Retina (tissue), 1 donor: ENCODE results near the gene PORCN.
"Not testable (repeated sequence)": the region's sequence is repeated elsewhere in the genome, so short reads cannot be mapped to it uniquely, and the experiment has no call there.

ENCODE experiments used
- DNase-seq: peaks from one replicate; pipeline ENCODE4 v3.0.0-alpha.2; 2016

Gene PORCN

DNA sequence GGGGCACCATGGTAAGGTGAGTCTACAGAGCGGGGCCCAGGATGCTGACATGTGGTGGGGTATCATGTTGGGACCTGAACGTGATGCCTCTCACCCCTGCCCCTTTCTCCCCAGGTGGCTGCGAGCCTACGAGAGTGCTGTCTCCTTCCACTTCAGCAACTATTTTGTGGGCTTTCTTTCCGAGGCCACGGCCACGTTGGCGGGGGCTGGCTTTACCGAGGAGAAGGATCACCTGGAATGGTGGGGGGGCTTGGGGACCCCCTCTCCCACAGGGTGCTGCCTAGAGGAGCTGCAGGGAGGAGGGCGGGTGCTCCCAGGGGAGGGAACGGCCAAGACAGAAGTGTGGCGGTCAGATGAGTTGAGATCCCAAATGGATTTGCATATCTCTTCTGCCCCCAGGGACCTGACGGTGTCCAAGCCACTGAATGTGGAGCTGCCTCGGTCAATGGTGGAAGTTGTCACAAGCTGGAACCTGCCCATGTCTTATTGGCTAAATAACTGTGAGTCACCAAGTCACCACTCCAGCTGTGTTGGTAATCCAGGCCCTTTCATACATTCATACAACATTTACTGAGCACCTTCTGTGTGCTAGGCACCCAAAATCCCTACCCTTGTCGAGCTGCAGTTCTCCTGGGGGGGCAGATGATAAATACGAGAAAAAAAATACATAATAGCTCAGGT is 5.5 kb downstream of the PORCN start:
- no peak for DNase-seq

DNA sequence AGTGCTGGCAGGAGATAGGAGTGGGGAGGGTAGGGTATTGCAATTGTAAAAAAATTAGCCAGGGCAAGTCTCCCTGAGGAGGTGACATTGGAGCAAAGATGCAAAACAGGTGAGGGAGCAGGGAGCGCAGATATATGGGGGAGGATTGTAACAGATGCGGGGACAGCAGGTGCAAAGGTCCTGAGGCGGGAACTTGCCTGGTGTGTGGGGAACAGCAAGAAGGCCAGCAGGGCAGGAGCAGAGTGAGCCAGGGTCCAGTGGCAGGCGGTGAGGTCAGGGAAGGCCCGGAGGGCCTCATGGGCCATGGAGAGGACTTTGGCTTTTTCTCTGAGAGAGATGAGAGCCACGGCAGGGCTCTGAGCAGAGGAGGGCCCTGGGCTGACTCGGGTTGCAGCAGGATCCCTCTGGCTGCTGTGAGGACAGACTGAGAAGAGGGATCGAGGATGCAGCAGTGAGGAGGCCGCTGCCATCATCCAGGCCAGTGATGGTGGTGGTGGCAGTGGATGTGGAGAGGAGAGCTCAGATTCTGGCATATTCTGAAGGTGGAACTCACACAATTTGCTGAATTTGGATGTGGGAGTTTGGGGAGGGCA is 6.2 kb downstream of the PORCN start:
- DNase-seq: no peak

DNA sequence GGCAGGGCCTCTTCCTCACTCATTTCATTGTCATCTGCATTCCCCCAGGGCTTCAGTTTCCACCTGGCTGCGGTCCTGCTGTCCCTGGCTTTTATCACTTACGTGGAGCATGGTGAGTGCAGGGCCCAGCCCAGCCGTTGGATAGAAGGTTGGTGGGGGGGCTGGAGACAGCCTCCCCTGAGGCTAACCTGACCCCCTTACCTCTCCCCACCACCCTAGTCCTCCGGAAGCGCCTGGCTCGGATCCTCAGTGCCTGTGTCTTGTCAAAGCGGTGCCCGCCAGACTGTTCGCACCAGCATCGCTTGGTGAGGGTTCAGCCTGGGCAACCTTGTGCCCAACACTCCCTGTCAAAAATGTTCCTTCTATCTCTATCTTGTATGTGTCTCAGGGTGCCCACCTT is 7.0 kb downstream of the PORCN start:
- DNase-seq: no peak

GRCh38 chrX:48516285-48516684 is 7.5 kb downstream of the PORCN start:
- no peak for DNase-seq

DNA sequence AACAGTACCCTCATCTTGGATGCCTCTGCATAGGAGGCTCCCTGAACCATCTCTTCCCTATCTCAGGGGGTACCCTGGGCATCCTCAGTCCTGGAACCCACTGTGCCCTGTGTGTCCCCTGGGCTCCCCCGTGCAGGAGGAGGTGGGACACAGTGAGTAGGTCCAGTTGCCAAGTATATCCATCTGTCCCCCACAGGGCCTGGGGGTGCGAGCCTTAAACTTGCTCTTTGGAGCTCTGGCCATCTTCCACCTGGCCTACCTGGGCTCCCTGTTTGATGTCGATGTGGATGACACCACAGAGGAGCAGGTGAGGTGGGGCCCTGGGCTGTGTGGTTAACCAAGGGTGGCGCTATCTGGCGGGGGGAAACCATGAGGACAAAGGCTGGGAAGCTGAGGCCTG is 8.2 kb downstream of the PORCN start:
- DNase-seq: no peak

DNA sequence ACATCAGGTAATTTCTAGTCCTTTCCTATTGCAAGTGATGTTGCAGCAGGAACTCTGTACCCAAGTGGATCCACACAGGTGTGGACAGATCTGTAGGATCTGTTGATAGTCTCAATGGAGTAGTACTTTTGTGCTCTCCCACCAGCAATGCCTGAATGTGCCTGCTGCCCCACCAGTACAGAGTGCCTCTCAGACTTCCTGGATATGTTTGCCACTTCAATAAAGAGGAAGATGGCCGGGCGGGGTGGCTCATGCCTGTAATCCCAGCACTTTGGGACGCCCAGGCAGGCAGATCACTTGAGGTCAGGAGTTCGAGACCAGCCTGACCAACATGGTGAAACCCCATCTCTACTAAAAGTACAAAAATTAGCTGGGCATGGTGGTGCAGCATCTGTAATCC is 10.7 kb downstream of the PORCN start:
- DNase-seq: not testable (repeated sequence)

DNA sequence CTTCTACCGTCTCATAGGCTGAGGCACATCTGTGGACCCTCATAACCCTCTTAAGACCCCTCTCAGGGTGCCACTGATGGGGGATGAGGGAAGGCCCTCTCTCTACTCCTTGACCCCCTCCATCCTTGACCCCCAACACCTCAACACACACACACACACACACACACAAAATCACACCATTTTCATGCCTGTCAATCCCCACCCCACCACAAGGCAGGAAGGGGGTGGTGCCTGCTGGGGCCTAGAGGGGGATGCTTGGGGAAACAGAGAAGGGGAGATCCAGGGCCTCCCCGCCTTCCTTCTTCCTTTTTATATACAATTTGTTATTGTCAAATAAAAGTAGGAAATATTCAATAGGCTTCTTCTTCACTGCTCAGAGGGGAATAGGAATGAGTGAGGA is 11.7 kb downstream of the PORCN start:
- DNase-seq: no peak

- DNase-seq: no peak
Measured at GRCh38 chrX:48520976-48521352, 12.2 kb downstream of the PORCN start.

DNA sequence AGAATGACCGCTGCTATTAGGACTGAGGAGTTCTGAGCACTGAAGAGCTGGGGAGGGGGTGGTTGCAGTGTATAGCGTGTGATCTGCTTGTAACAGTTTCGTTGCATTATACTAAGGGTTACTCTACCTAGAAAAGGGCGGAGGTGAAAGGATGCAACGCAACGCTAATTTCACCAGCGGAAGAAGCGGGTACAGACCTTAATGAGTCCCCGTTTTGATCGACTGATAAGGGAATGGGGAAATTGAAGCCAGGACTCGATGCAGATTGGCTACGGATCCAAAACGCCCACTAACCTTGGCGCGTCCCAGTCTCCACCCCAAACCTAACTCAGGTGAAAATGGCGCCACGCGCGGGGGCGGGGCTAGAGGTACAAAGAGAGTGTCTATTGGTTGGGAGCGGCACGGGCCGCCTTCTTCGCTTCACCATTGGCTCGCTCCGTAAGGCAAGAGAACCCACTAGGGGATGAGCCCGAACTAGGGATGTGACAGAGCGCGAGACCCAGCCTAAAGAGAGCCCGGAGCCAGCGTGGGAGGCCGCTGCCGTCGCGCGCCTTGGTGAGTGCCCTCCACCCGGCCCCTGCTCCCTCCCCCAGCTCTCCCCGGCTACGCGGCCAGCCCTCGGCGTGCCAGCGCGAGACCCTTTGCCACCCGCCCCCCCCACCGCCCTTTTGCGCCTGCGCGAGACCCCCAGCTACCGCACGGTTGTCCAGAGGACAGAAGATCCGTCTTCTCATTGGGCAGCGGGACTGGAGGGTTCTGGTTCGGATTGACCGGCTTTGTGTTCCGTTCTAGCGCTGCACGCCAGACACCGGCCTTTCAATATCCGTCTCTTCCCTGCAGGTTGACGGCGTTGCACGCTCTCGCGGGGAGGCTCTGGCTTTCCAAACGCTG is 12.8 kb downstream of the PORCN start, which contains the start of gene EBP:
Gene EBP, plus strand, starts transcription at position 456 of the 891 bp plus-strand sequence. CDS start 1,964 bp downstream, outside the sequence.
- peak; percentile 89 for DNase-seq

DNA sequence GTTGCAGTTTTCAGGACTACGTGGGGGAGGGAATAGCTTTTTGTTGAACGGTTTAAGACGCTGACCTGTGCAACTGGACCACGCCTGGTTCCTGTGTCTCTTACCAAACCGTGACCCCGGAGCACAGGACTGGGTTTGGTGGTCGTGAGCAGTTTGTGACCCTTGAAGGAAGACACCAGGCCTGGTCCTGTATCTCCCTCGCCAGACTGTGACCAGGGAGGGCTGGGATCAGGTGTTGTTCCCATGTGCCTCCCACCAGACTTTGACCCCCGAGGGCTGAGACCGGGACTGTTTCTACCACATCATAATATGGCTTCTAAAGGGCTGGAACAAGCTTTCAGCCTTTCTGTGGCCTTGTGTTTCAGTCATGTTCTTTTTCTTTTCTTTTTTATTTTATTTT is 13.5 kb downstream of the PORCN start:
- no peak for DNase-seq

DNA sequence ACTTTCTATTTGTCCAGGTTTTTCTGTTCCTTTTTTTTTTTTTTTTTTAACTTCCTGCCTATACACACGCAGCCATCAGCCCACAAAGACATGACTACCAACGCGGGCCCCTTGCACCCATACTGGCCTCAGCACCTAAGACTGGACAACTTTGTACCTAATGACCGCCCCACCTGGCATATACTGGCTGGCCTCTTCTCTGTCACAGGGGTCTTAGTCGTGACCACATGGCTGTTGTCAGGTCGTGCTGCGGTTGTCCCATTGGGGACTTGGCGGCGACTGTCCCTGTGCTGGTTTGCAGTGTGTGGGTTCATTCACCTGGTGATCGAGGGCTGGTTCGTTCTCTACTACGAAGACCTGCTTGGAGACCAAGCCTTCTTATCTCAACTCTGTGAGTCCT is 14.9 kb downstream of the PORCN start:
- no peak for DNase-seq

- not testable (repeated sequence) for DNase-seq
Measured at GRCh38 chrX:48525853-48526252, 17.1 kb downstream of the PORCN start.

DNA sequence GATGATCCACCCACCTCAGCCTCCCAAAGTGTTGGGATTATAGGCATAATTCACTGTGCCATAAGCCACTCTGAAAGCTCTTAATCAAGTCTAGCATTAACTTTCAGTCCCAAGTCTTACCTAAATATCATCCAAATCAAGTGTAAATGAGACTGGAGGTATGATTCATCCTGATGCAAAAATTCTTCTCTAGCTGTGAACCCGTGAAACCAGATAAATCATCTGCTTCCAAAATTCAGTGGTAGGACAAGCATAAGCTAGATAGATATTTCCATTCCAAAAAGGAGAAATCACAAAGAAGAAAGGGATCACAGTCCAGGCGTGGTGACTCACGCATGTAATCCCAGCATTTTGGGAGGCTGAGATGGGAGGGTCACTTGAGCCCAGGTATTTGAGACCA is 21.9 kb downstream of the PORCN start:
- no peak for DNase-seq

GRCh38 chrX:48531358-48531959 is 22.7 kb downstream of the PORCN start:
- no peak for DNase-seq

DNA sequence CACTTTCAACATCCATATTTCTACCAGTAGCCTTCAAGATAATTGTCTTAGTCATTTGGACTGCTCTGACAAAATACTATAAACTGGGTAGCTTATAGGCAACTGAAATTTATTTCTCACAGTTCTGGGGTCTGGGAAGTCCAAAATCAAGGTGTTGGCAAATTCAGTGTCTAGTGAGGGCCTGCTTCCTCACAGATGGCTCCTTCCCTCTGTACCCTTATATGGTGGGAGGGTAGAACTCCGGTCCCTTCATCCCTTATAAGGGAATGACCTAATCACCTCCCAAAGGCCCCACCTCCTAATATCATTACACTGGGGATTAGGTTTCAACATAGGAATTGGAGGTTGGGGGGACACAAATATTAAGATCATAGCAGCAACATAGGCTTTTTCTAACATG is 23.4 kb downstream of the PORCN start:
- DNase-seq: no peak

- no peak for DNase-seq
Measured at GRCh38 chrX:48533165-48533564, 24.4 kb downstream of the PORCN start.

DNA sequence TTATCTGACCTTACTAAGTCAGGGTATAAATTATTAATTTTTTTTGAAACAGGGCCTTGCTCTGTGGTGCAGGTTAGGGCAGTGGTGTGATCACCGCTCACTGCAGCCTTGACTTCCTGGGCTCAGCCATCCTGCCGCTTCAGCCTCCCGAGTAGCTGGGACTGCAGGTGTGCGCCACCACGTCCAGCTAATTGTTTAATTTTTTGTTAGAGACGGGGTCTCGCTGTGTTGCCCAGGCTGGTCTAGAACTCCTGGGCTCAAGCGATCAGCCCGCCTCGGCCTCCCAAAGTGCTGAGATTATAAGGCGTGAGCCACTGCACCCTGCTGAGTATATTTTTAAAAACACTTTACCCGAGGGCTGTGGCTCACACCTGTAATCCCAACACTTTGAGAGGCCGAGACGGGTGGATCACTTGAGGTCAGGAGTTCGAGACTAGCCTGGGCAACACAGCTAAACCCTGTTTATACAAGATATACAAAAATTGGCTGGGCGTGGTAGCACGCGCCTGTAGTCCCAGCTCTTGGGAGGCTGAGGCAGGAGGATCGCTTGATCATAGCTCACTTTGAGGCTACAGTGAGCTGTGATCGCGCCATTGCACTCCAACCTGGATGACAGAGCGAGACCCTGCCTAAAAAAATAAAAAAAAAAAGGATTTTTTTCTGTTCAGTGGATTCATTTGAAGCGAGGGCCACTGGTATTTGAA is 30.0 kb downstream of the PORCN start:
- DNase-seq: no peak

- DNase-seq: peak; percentile 87
Measured at GRCh38 chrX:48539345-48540027, 30.7 kb downstream of the PORCN start, which contains the start of gene TBC1D25. TSS of gene TBC1D25 (plus strand) at chrX:48539714. CDS start at chrX:48539798, 84 bp downstream.

GRCh38 chrX:48540028-48540375 is 31.2 kb downstream of the PORCN start:
- no peak for DNase-seq

GRCh38 chrX:48540480-48540879 is 31.7 kb downstream of the PORCN start:
- DNase-seq: no peak

- DNase-seq: no peak
Measured at GRCh38 chrX:48541140-48541814, 32.5 kb downstream of the PORCN start.

- DNase-seq: no peak
Measured at GRCh38 chrX:48548871-48549270, 40.1 kb downstream of the PORCN start.
